GM23248 (cell line): ENCODE data around the gene SART1. TPM values are rescaled to one million over a fixed set of nuclear protein-coding genes. Genes with fewer than 3 reads are reported as not detected.

Experiments used
- DNase-seq: peaks from one replicate; pipeline ENCODE4 v3.0.0-alpha.2; 2015
- H2AFZ ChIP-seq: fragments of 200-600 bp; sonication (generic); 2 replicates; pipeline ENCODE4 v1.6.1; 2016; ENCODE audit warnings: antibody characterized with exemption
- H3F3A ChIP-seq: fragments of 200-600 bp; sonication (generic); 2 replicates; pipeline ENCODE4 v1.6.1; 2016; ENCODE audit warnings: mild to moderate bottlenecking, antibody characterized with exemption, mixed run types; ENCODE audit not compliant: insufficient read depth
- H3K27ac ChIP-seq: fragments of 200-600 bp; sonication (generic); 2 replicates; pipeline ENCODE4 v1.5.1; 2016; ENCODE audit warnings: mild to moderate bottlenecking
- H3K27me3 ChIP-seq: fragments of 200-600 bp; sonication (generic); replicated peaks from 2 replicates; pipeline ENCODE4 v1.6.1; 2016; ENCODE audit warnings: mild to moderate bottlenecking; ENCODE audit not compliant: insufficient read depth
- H3K36me3 ChIP-seq: fragments of 200-600 bp; sonication (generic); 2 replicates; pipeline ENCODE4 v1.6.1; 2016; ENCODE audit warnings: low read depth, mild to moderate bottlenecking
- H3K4me1 ChIP-seq: fragments of 200-600 bp; sonication (generic); 2 replicates; pipeline ENCODE4 v1.6.1; 2016; ENCODE audit warnings: mild to moderate bottlenecking; ENCODE audit not compliant: insufficient read depth
- H3K4me2 ChIP-seq: fragments of 200-600 bp; sonication (generic); one replicate; pipeline ENCODE4 v1.6.1; 2016; ENCODE audit warnings: mild to moderate bottlenecking; ENCODE audit not compliant: unreplicated experiment
- H3K4me3 ChIP-seq: fragments of 200-600 bp; sonication (generic); 2 replicates; pipeline ENCODE4 v1.5.1; 2016; ENCODE audit warnings: mild to moderate bottlenecking
- H3K79me2 ChIP-seq: fragments of 200-600 bp; sonication (generic); 2 replicates; pipeline ENCODE4 v1.6.1; 2016; ENCODE audit warnings: mild to moderate bottlenecking; ENCODE audit not compliant: insufficient read depth
- H3K9ac ChIP-seq: fragments of 200-600 bp; sonication (generic); 2 replicates; pipeline ENCODE4 v1.6.1; 2016; ENCODE audit warnings: mild to moderate bottlenecking
- H3K9me2 ChIP-seq: fragments of 200-600 bp; sonication (generic); 2 replicates; pipeline ENCODE4 v1.6.1; 2016; ENCODE audit warnings: mixed run types, mild to moderate bottlenecking, moderate library complexity; ENCODE audit not compliant: insufficient read depth
- H3K9me3 ChIP-seq: fragments of 200-600 bp; sonication (generic); one replicate; pipeline ENCODE4 v1.6.1; 2017; ENCODE audit warnings: low read depth
- H4K20me1 ChIP-seq: fragments of 200-600 bp; sonication (generic); 2 replicates; pipeline ENCODE4 v1.6.0; 2016; ENCODE audit not compliant: insufficient read depth
- EZH2 ChIP-seq: fragments of 200-600 bp; sonication (generic); IDR thresholded peaks from 2 replicates; pipeline ENCODE4 v1.6.1; 2018; ENCODE audit warnings: antibody characterized with exemption, mild to moderate bottlenecking; ENCODE audit not compliant: insufficient read depth, poor library complexity, severe bottlenecking
- EZH2phosphoT487 ChIP-seq: fragments of 200-600 bp; sonication (generic); IDR thresholded peaks from 2 replicates; pipeline ENCODE4 v1.6.1; 2018; ENCODE audit warnings: antibody characterized with exemption, moderate library complexity, mild to moderate bottlenecking, low read depth; ENCODE audit not compliant: insufficient read depth
- WGBS, 2 experiments: methylation state at CpG; one replicate each; pipeline ENCODE4 v1.1.6; 2015 to 2017; ENCODE audit warnings: low lambda C conversion rate in 2 of 2, low coverage in 1 of 2; ENCODE audit errors: missing lambda C conversion rate in 2 of 2; 5-methylcytosine and 5-hydroxymethylcytosine counted together
- in situ Hi-C: fragments of 300-500 bp; cut with MboI; formaldehyde crosslinking; loops from 2 replicates; pipeline ENCODE4 v1.15.0; 2020
- polyA plus RNA-seq: library from polyadenylated mRNA; unstranded; fragments of >200 nt; fragmentation: Nextera tagmentation; extraction: Ambion mirVana; gene quantifications from 2 replicates; pipeline ENCODE4 v1.2.1, GENCODE V29; 2016
- total RNA-seq: library from RNA; depleted of rRNA; stranded (reverse); fragments of >200 nt; shearing (Covaris generic); gene quantifications from 2 replicates; pipeline ENCODE4 v1.2.3, GENCODE V29; 2014

Gene SART1
- total and polyA plus RNA-seq, 2 experiments from 2014 or later: 27.7 to 48.6 TPM

DNA sequence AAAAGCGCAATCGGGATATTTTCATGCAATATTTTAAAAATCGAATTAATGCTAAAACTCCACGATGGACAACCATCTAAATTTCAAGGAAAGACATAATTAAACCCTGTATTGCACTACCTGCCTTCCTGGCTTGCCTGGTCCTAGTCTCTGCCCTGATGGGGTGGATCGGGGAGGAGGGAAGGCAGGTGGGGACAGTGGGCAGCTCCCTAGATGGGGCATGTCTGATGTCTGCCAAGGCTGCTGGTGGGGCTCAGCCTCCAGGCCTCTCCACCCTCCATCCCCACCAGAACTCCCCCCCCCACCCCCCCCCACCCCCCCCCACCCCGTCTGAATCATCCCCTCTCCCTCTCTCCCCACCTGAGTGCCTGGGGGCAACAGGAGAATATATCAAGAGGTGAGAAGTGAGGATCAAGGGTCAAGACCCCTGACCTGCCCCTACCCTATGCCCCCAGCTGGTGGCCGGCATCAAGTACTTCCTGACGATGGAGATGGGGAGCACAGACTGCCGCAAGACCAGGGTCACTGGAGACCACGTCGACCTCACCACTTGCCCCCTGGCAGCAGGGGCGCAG lies 50.9 kb downstream of the SART1 start:
- Histone ChIP-seq H3K4me1 (peaks cover 27% of the 10 kb centered on the region), H3K4me2 (no peak overlapping the region), H3F3A (no peaks in the 10 kb centered on the region), H3K9ac (no peak overlapping the region), H3K36me3 (no peaks in the 10 kb centered on the region), H3K27me3 (no peaks in the 10 kb centered on the region), H3K9me2 (no peaks in the 10 kb centered on the region), H3K27ac (no peak overlapping the region), H3K9me3 (no peaks in the 10 kb centered on the region), H2AFZ (no peak overlapping the region), H3K79me2 (no peaks in the 10 kb centered on the region), H3K4me3 (no peak overlapping the region), H4K20me1 (no peaks in the 10 kb centered on the region)
- in situ Hi-C loops: no loop called here
- WGBS, 2 experiments: 53 to 68% methylated on average over 9 to 12 of the region's 12 CpGs
- TF ChIP-seq EZH2phosphoT487 (no peak), EZH2 (no peak)
- no peak for DNase-seq

DNA sequence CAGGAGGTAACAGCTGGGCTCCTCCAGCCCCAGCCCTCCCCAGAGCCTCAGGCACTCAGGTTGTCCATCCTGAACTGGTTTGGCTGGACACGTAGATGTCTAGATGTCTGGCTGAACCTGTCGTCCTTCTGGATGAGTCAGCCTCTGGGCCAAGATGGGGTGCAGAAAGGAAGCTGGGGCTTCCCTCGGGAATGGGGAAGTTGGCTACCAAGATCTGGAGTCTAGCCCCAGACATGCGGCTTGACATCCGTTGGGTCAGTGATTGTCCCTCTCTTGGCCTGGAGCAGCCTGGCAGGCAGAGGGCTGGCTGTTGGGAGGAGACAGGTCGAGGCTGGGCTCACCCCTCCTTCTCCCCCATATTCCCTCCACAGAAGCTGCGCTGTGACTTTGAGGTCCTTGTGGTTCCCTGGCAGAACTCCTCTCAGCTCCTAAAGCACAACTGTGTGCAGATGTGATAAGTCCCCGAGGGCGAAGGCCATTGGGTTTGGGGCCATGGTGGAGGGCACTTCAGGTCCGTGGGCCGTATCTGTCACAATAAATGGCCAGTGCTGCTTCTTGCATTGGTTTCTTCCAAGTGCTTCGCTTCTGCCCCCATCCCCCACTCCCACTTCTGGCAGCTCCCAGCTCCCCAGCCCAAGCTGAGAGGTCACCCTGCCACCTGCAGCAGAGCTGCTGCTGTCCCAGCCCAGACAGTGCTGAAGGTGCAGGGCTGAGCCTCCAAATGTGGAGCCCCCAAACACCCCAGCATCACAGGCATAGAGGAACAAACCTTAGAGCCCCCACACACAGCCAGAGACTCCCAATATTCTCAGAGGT lies 51.6 kb downstream of the SART1 start:
- in situ Hi-C loops: no loop called here
- Histone ChIP-seq H3K4me2 (no peak overlapping the region), H3K4me1 (peaks cover 27% of the 10 kb centered on the region), H3K27ac (no peak overlapping the region), H3K36me3 (no peaks in the 10 kb centered on the region), H3F3A (no peaks in the 10 kb centered on the region), H3K27me3 (no peaks in the 10 kb centered on the region), H3K9ac (no peak overlapping the region), H4K20me1 (no peaks in the 10 kb centered on the region), H2AFZ (no peak overlapping the region), H3K4me3 (no peak overlapping the region), H3K9me3 (no peaks in the 10 kb centered on the region), H3K79me2 (no peaks in the 10 kb centered on the region), H3K9me2 (no peaks in the 10 kb centered on the region)
- no peak for DNase-seq
- TF ChIP-seq EZH2phosphoT487: no peak
- TF ChIP-seq EZH2: no peak
- 54 to 56% methylated on average over 12 of the region's 12 CpGs for WGBS, 2 experiments

DNA sequence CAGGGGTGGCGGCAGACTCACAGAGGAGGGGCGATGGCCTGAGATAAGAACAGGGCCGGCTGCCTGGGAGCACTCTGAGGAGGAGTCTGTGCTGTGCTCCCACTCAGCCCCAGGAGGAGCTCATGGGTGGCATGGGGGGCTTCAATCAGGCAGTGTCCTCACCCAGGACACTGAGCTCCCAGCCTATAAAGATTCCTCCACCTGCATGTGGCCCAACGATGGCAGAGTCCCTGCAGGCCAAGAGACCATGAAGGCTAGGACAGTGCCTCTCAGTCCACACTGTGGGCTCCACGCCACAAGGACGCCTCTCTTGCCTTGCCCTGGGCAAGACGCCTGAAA lies 52.2 kb downstream of the SART1 start:
- DNase-seq: no peak
- Histone ChIP-seq H3K9ac (no peak overlapping the region), H3K4me1 (peaks cover 27% of the 10 kb centered on the region), H3K4me3 (no peak overlapping the region), H2AFZ (no peak overlapping the region), H3K9me3 (no peaks in the 10 kb centered on the region), H3K27ac (no peak overlapping the region), H3F3A (no peaks in the 10 kb centered on the region), H4K20me1 (no peaks in the 10 kb centered on the region), H3K79me2 (no peaks in the 10 kb centered on the region), H3K4me2 (no peak overlapping the region), H3K36me3 (no peaks in the 10 kb centered on the region), H3K9me2 (no peaks in the 10 kb centered on the region), H3K27me3 (no peaks in the 10 kb centered on the region)
- 68 to 74% methylated on average over 6 to 7 of the region's 7 CpGs for WGBS, 2 experiments
- in situ Hi-C loops: no loop called here
- TF ChIP-seq EZH2: no peak
- no peak for TF ChIP-seq EZH2phosphoT487

DNA sequence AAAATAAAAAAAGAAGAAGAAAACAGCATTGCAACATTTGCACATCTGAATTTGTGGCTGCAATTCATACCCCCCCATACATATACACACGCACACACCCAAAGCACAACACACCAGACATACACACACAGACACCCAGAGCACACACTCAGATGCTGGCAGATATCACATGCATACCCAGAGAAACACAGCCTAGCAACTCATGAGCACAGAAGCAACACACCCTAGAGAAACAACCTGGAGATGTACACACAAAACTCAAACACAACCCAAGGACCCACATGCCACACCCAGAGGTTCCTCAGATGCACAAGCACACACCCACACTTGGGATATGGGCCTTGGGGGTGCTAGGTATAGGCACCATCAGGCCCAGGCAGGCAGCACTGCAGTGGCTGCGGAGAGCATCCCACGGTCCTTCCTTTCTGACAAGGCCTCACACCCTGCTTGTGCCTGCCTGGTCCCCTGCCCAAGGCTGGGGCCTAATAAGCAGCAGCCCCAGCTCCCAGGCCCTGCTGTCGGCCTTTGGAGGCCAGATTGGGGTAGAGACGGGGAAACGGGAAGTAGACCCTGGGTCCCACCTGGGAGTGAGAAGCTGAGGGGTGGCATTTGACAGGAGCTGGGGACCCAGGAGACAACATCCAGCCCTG lies 53.4 kb downstream of the SART1 start:
- Histone ChIP-seq H3K9me2 (no peaks in the 10 kb centered on the region), H3K27me3 (no peaks in the 10 kb centered on the region), H3K9ac (peak overlapping the region; percentile 37; the same call in 1 of the 2 replicates), H3K4me2 (peak overlapping the region; percentile 29), H3K27ac (peak overlapping the region; percentile 74), H3K4me1 (peaks cover 27% of the 10 kb centered on the region), H4K20me1 (no peaks in the 10 kb centered on the region), H3K36me3 (no peaks in the 10 kb centered on the region), H3K9me3 (no peaks in the 10 kb centered on the region), H3F3A (no peaks in the 10 kb centered on the region), H3K4me3 (no peak overlapping the region), H3K79me2 (no peaks in the 10 kb centered on the region), H2AFZ (peak overlapping the region; percentile 31)
- DNase-seq: peak; percentile 36
- TF ChIP-seq EZH2phosphoT487: no peak
- TF ChIP-seq EZH2: no peak
- in situ Hi-C loops: no loop called here
- WGBS, 2 experiments: 86 to 88% methylated on average over 4 to 6 of the region's 6 CpGs
